OCI-LY7 (cell line): ENCODE results near the gene CNR2. TPM values are rescaled to one million over a fixed set of nuclear protein-coding genes. Genes with fewer than 3 reads are reported as not detected.

Experiments
- BruUV-seq: library from RNA; stranded (reverse); fragments of 400-500 nt; replicated peaks from 2 replicates; lab custom pipeline; 2021; lab: Mats Ljungman, UMichigan
- CTCF ChIA-PET: fragments of 300-600 bp; sonication (Branson Sonifier 250); formaldehyde crosslinking; loops from one replicate; lab custom pipeline; 2022; ENCODE audit warnings: antibody characterized with exemption; ENCODE audit not compliant: unreplicated experiment; lab: Charles Lee
- POLR2A ChIA-PET: fragments of 300-600 bp; sonication (Branson Sonifier 250); formaldehyde crosslinking; loops from one replicate; lab custom pipeline; 2022; ENCODE audit warnings: antibody characterized with exemption; lab: Charles Lee
- DNase-seq: peaks from one replicate; pipeline ENCODE4 v3.0.0-alpha.2; 2015; ENCODE audit warnings: low spot score
- H2AFZ ChIP-seq: fragments of 200-600 bp; sonication (generic), shearing (Covaris generic); 2 replicates; pipeline ENCODE4 v1.6.1; 2014; ENCODE audit warnings: mild to moderate bottlenecking, antibody characterized with exemption, low read length, moderate library complexity
- H3K27ac ChIP-seq: fragments of 200-600 bp; sonication (generic); 2 replicates; pipeline ENCODE4 v1.5.1; 2014; ENCODE audit warnings: mixed run types, low read depth, mild to moderate bottlenecking, moderate library complexity, low read length, inconsistent platforms; ENCODE audit not compliant: poor library complexity, severe bottlenecking
- H3K36me3 ChIP-seq: fragments of 200-600 bp; sonication (generic); 2 replicates; pipeline ENCODE4 v1.6.1; 2014; ENCODE audit warnings: mild to moderate bottlenecking, antibody characterized with exemption, low read length, moderate library complexity, mixed read lengths; ENCODE audit not compliant: insufficient read depth
- H3K4me1 ChIP-seq: fragments of 200-600 bp; sonication (generic); 2 replicates; pipeline ENCODE4 v1.5.1; 2014; ENCODE audit warnings: mild to moderate bottlenecking, low read length; ENCODE audit not compliant: insufficient read depth, poor library complexity, severe bottlenecking
- H3K4me2 ChIP-seq: fragments of 200-600 bp; sonication (generic); 2 replicates; pipeline ENCODE4 v1.6.1; 2014; ENCODE audit warnings: mild to moderate bottlenecking, low read length
- H3K4me3 ChIP-seq: fragments of 200-600 bp; sonication (generic); 2 replicates; pipeline ENCODE4 v1.5.1; 2014; ENCODE audit warnings: mild to moderate bottlenecking, low read depth, low read length; ENCODE audit not compliant: poor library complexity, severe bottlenecking
- H3K79me2 ChIP-seq: fragments of 200-600 bp; sonication (generic); 2 replicates; pipeline ENCODE4 v1.6.1; 2016; ENCODE audit warnings: low read depth, mild to moderate bottlenecking, low read length, moderate library complexity, mixed read lengths; ENCODE audit not compliant: insufficient read depth
- H3K9me2 ChIP-seq: fragments of 200-600 bp; sonication (generic); 2 replicates; pipeline ENCODE4 v1.6.1; 2016; ENCODE audit warnings: mild to moderate bottlenecking, low read length, mixed read lengths; ENCODE audit not compliant: insufficient read depth
- H3K9me3 ChIP-seq: fragments of 200-600 bp; sonication (generic); 2 replicates; pipeline ENCODE4 v1.6.1; 2014; ENCODE audit warnings: mild to moderate bottlenecking, mixed run types, low read length, mixed read lengths
- H4K20me1 ChIP-seq: fragments of 200-600 bp; sonication (generic); 2 replicates; pipeline ENCODE4 v1.6.1; 2014; ENCODE audit warnings: mild to moderate bottlenecking, antibody characterized with exemption, low read length, moderate library complexity, mixed read lengths; ENCODE audit not compliant: insufficient read depth
- CTCF ChIP-seq: fragments of 200-600 bp; sonication (generic); conservative IDR thresholded peaks from 2 replicates; pipeline ENCODE4 v1.5.1; 2014; ENCODE audit warnings: mild to moderate bottlenecking, antibody characterized with exemption, low read length, moderate library complexity, mixed read lengths
- EZH2phosphoT487 ChIP-seq: fragments of 200-600 bp; sonication (generic); IDR thresholded peaks from 2 replicates; pipeline ENCODE4 v1.6.1; 2018; ENCODE audit warnings: low read depth, borderline replicate concordance, mild to moderate bottlenecking, mixed run types, antibody characterized with exemption, low read length, moderate library complexity, mixed read lengths
- intact Hi-C: fragments of 100-400 bp; cut with micrococcal nuclease; formaldehyde crosslinking; loops from one replicate; pipeline ENCODE4 v1.10.0; 2022; ENCODE audit not compliant: unreplicated experiment
- microRNA-seq: library from miRNA; unstranded; fragments of <30 nt; microRNA quantifications from one replicate; pipeline ENCODE4 v1.2.0, GENCODE V29; 2022; ENCODE audit warnings: borderline replicate concordance
- small RNA-seq: library from RNA; depleted of rRNA; stranded (forward); fragments of <200 nt; gene quantifications from one replicate; pipeline ENCODE3, GENCODE V24; 2014
- total RNA-seq, 2 experiments: library from RNA; depleted of rRNA in 1 of 2; stranded (reverse); fragments of >200 nt in 1 of 2; shearing (Covaris generic) in 1 of 2; gene quantifications; 2 replicates each; pipeline ENCODE4 v1.2.3, GENCODE V29; 2014 to 2022

CNR2 gene
- total RNA-seq, 2 experiments from 2014 or later, result 14.1 to 17.0 TPM

GRCh38 chr1:23824711-23825075, 88.5 kb downstream of the CNR2 start:
- ChIA-PET POLR2A (interaction anchor here (0.9 to 1.5 kb wide), 6 partner anchors 12 to 92 kb away, joined by 3 to 6 read pairs (median 4); no protein-coding TSS in a partner anchor), CTCF (interaction anchor here (0.6 to 1.7 kb wide), 2 partner anchors 14 to 19 kb away, joined by 5 read pairs; no protein-coding TSS in a partner anchor)
- Histone ChIP-seq H3K9me3 (no peaks in the 10 kb centered on the region), H4K20me1 (no peaks in the 10 kb centered on the region), H3K79me2 (no peaks in the 10 kb centered on the region), H3K9me2 (no peaks in the 10 kb centered on the region), H3K36me3 (no peaks in the 10 kb centered on the region), H3K27ac (peak overlapping the region; percentile 25), H3K4me2 (peak overlapping the region; percentile 82), H3K4me3 (peak overlapping the region; percentile 86), H3K4me1 (peaks cover 16% of the 10 kb centered on the region), H2AFZ (peak overlapping the region; percentile 91)
- intact Hi-C loops, result no loop called here
- no peak for TF ChIP-seq CTCF
- TF ChIP-seq EZH2phosphoT487, result no peak
- DNase-seq, result no peak
- BruUV-seq, result no TSS peak

- DNase-seq, result no peak
- H3K36me3 ChIP-seq, result no peaks in the 10 kb centered on the region
- H2AFZ ChIP-seq, result no peak overlapping the region
- H3K9me2 ChIP-seq, result no peaks in the 10 kb centered on the region
- ChIA-PET POLR2A (interaction anchor here (0.6 to 1.6 kb wide), 4 partner anchors 13 to 93 kb away, joined by 4 read pairs; partner anchors contain the start of gene CNR2), CTCF (interaction anchor here (1.7 kb wide), 1 partner anchor 13 kb away, joined by 5 read pairs; no protein-coding TSS in a partner anchor)
- intact Hi-C loops, result no loop called here
- no TSS peak for BruUV-seq
- H3K4me3 ChIP-seq, result no peak overlapping the region
- H4K20me1 ChIP-seq, result no peaks in the 10 kb centered on the region
- H3K27ac ChIP-seq, result no peak overlapping the region
- H3K4me1 ChIP-seq, result peaks cover 16% of the 10 kb centered on the region
- H3K79me2 ChIP-seq, result no peaks in the 10 kb centered on the region
- TF ChIP-seq EZH2phosphoT487 (no peak), CTCF (no peak)
- no peaks in the 10 kb centered on the region for H3K9me3 ChIP-seq
- peak overlapping the region; percentile 82; the same call in 1 of the 2 replicates for H3K4me2 ChIP-seq
Measured at GRCh38 chr1:23823767-23824166, 89.4 kb downstream of the CNR2 start.

Small RNA genes within 50 kb of the gene (microRNA-seq; reads per million reads assigned to microRNA genes)
- gene MIR378F, result not detected

Small RNA genes within 50 kb of the gene (small RNA-seq; reads per million reads assigned to genes)
- not detected for gene MIR378F

Other genes starting within 250 kb of the CNR2 start
- gene RPL11, start 221.6 kb downstream of the CNR2 start, total RNA-seq (2014; rRNA removed; shearing (Covaris generic)), result 1,891 and 2,496 TPM in 2 replicates
- gene RPL11, start 221.6 kb downstream of the CNR2 start, total RNA-seq (2022), result 1,767 and 1,774 TPM in 2 replicates
- 24.7 and 29.1 TPM in 2 replicates for gene ELOA, start 169.9 kb downstream of the CNR2 start, total RNA-seq (2014; rRNA removed; shearing (Covaris generic))
- 35.8 and 41.0 TPM in 2 replicates for gene ELOA, start 169.9 kb downstream of the CNR2 start, total RNA-seq (2022)
- 89.9 and 90.8 TPM in 2 replicates for gene PITHD1, start 134.9 kb downstream of the CNR2 start, total RNA-seq (2014; rRNA removed; shearing (Covaris generic))
- gene PITHD1, start 134.9 kb downstream of the CNR2 start, total RNA-seq (2022), result 63.6 and 67.2 TPM in 2 replicates
- gene LYPLA2, start 122.2 kb downstream of the CNR2 start, total RNA-seq (2014; rRNA removed; shearing (Covaris generic)), result 65.1 and 91.2 TPM in 2 replicates
- gene LYPLA2, start 122.2 kb downstream of the CNR2 start, total RNA-seq (2022), result 66.5 and 68.3 TPM in 2 replicates
- gene GALE, start 112.6 kb downstream of the CNR2 start, total RNA-seq (2014; rRNA removed; shearing (Covaris generic)), result 17.9 and 19.6 TPM in 2 replicates
- 16.0 and 16.8 TPM in 2 replicates for gene GALE, start 112.6 kb downstream of the CNR2 start, total RNA-seq (2022)
- gene HMGCL, start 87.9 kb downstream of the CNR2 start, total RNA-seq (2014; rRNA removed; shearing (Covaris generic)), result 9.0 and 13.1 TPM in 2 replicates
- 27.4 and 30.7 TPM in 2 replicates for gene HMGCL, start 87.9 kb downstream of the CNR2 start, total RNA-seq (2022)
- 9.1 and 9.3 TPM in 2 replicates for gene FUCA1, start 45.1 kb downstream of the CNR2 start, total RNA-seq (2014; rRNA removed; shearing (Covaris generic))
- gene FUCA1, start 45.1 kb downstream of the CNR2 start, total RNA-seq (2022), result 9.3 and 9.9 TPM in 2 replicates
- 129 and 143 TPM in 2 replicates for gene PNRC2, start 46.5 kb upstream of the CNR2 start, total RNA-seq (2014; rRNA removed; shearing (Covaris generic))
- 198 and 210 TPM in 2 replicates for gene PNRC2, start 46.5 kb upstream of the CNR2 start, total RNA-seq (2022)
- 229 and 293 TPM in 2 replicates for gene SRSF10, start 67.0 kb upstream of the CNR2 start, total RNA-seq (2014; rRNA removed; shearing (Covaris generic))
- gene SRSF10, start 67.0 kb upstream of the CNR2 start, total RNA-seq (2022), result 335 and 394 TPM in 2 replicates
- not detected in 2 replicates for gene MYOM3, start 198.8 kb upstream of the CNR2 start, total RNA-seq (2014; rRNA removed; shearing (Covaris generic))
- gene MYOM3, start 198.8 kb upstream of the CNR2 start, total RNA-seq (2022), result not detected in 2 replicates
- not detected in 2 replicates for gene IL22RA1, start 229.8 kb upstream of the CNR2 start, total RNA-seq (2014; rRNA removed; shearing (Covaris generic))
- not detected in 2 replicates for gene IL22RA1, start 229.8 kb upstream of the CNR2 start, total RNA-seq (2022)